K562 (cell line): ENCODE measurements around the gene TACR2. TPM values are rescaled to one million over a fixed set of nuclear protein-coding genes. Genes with fewer than 3 reads are reported as not detected.

Source experiments
- DIDO1 ChIP-seq: fragments of 450-650 bp; IDR thresholded peaks from 2 replicates; pipeline ENCODE4 v1.6.1; 2016; ENCODE audit warnings: low read depth, missing biosample characterization, missing genetic modification characterization
- ESRRA ChIP-seq: fragments of 450-650 bp; IDR thresholded peaks from 2 replicates; pipeline ENCODE4 v1.6.1; 2014; ENCODE audit warnings: low read depth, mild to moderate bottlenecking, moderate library complexity, borderline replicate concordance
- ESRRB ChIP-seq: fragments of 250-450 bp; sonication (Bioruptor Pico); IDR thresholded peaks from 2 replicates; pipeline ENCODE4 v1.5.0; 2020; ENCODE audit warnings: mild to moderate bottlenecking, moderate library complexity, borderline replicate concordance
- FOXA3 ChIP-seq, 2 experiments: fragments of 450-650 bp in 1 of 2; sonication (generic) in 1 of 2; formaldehyde crosslinking; IDR thresholded peaks in 1 of 2; conservative IDR thresholded peaks in 1 of 2; 2 replicates each; pipeline versions ENCODE4 v1.4.0 to v1.8.0; 2020 to 2022; ENCODE audit warnings: mild to moderate bottlenecking in 2 of 2, missing genetic modification reagents in 1 of 2
- HDAC1 ChIP-seq, 2 experiments: fragments of 450-650 bp; IDR thresholded peaks; 2 replicates each; pipeline ENCODE4 v1.6.1; 2016 to 2017; ENCODE audit warnings: inconsistent platforms in 1 of 2, mild to moderate bottlenecking in 1 of 2, moderate library complexity in 1 of 2
- HLTF ChIP-seq: fragments of 450-650 bp; IDR thresholded peaks from 2 replicates; pipeline ENCODE4 v1.6.1; 2016
- KLF1 ChIP-seq: fragments of 450-650 bp; IDR thresholded peaks from 2 replicates; pipeline ENCODE4 v1.6.1; 2016; ENCODE audit warnings: missing genetic modification characterization, missing compliant biosample characterization
- KLF16 ChIP-seq: IDR thresholded peaks from 2 replicates; pipeline ENCODE4 v1.6.1; 2016; ENCODE audit warnings: antibody characterized with exemption
- MED1 ChIP-seq: sonication (generic); formaldehyde crosslinking; IDR thresholded peaks from 2 replicates; pipeline ENCODE4 v1.8.1; 2023; ENCODE audit warnings: missing genetic modification reagents, borderline replicate concordance
- NCOA6 ChIP-seq: fragments of 450-650 bp; IDR thresholded peaks from 2 replicates; pipeline ENCODE4 v1.6.1; 2017; ENCODE audit warnings: mild to moderate bottlenecking
- NONO ChIP-seq, 2 experiments: fragments of 200-400 bp in 1 of 2; fragments of 450-650 bp in 1 of 2; formaldehyde crosslinking in 1 of 2; IDR thresholded peaks; 2 replicates each; pipeline ENCODE4 v1.6.1; 2017; ENCODE audit warnings: low read depth in 2 of 2, mild to moderate bottlenecking in 2 of 2, moderate library complexity in 2 of 2, low read length in 1 of 2
- NR4A1 ChIP-seq, 2 experiments: fragments of 250-450 bp in 1 of 2; fragments of 450-650 bp in 1 of 2; sonication (Bioruptor Pico) in 1 of 2; IDR thresholded peaks; 2 replicates each; pipeline versions ENCODE4 v1.4.0 to v1.6.1; 2016 to 2020; ENCODE audit warnings: mild to moderate bottlenecking in 2 of 2, missing compliant biosample characterization in 1 of 2, missing genetic modification characterization in 1 of 2, moderate library complexity in 1 of 2
- RNF2 ChIP-seq: sonication (generic); IDR thresholded peaks from 2 replicates; pipeline ENCODE4 v1.6.1; 2016
- SETDB1 ChIP-seq: IDR thresholded peaks from one replicate; pipeline ENCODE4 v1.6.1; 2012; ENCODE audit warnings: low read length, control low read depth, inconsistent platforms
- TFAM ChIP-seq: fragments of 250-450 bp; sonication (Bioruptor Pico); conservative IDR thresholded peaks from 2 replicates; pipeline ENCODE4 v1.5.0; 2021; ENCODE audit warnings: mild to moderate bottlenecking, moderate library complexity
- ZFP36 ChIP-seq: fragments of 150-350 bp; IDR thresholded peaks from 2 replicates; pipeline ENCODE4 v1.6.1; 2018; ENCODE audit warnings: low read length, low read depth; ENCODE audit not compliant: partially characterized antibody
- ZNF282 ChIP-seq: sonication (generic); formaldehyde crosslinking; IDR thresholded peaks from 2 replicates; pipeline ENCODE4 v1.8.1; 2023; ENCODE audit warnings: missing genetic modification reagents
- polyA plus RNA-seq, 8 experiments: library from polyadenylated mRNA; depleted of rRNA in 4 of 8; stranded (reverse) in 5 of 8; unstranded in 3 of 8; fragments of >200 nt; fragmentation: Nextera tagmentation in 2 of 8; fragmentation: Illumina TruSeq in 1 of 8; extraction: Ambion mirVana in 2 of 8; extraction: Trizol in 1 of 8; gene quantifications; 2 replicates each; pipeline versions ENCODE4 v1.2.1 to v1.2.3, GENCODE V29; 2011 to 2014; ENCODE audit warnings: inconsistent platforms in 1 of 8, missing spikeins in 1 of 8
- total RNA-seq, 7 experiments: library from RNA; depleted of rRNA in 6 of 7; stranded (reverse); fragments of >200 nt in 6 of 7; fragmentation: Illumina TruSeq in 2 of 7; extraction: Trizol in 2 of 7; gene quantifications; 2 replicates each; pipeline versions ENCODE4 v1.2.1 to v1.2.3, GENCODE V29; 2011 to 2021; ENCODE audit warnings: low replicate concordance in 1 of 7
- TF ChIP-seq, protein P1 (sequence below): fragments of 250-450 bp; sonication (Bioruptor Pico); IDR thresholded peaks from 2 replicates; pipeline ENCODE4 v1.5.0; 2021; ENCODE audit warnings: mild to moderate bottlenecking, moderate library complexity
- TF ChIP-seq, protein P2 (sequence below): fragments of 450-650 bp; formaldehyde crosslinking; IDR thresholded peaks from 2 replicates; pipeline ENCODE4 v1.4.0; 2022; ENCODE audit warnings: mild to moderate bottlenecking, moderate library complexity
- TF ChIP-seq, protein P3 (sequence below): fragments of 450-650 bp; IDR thresholded peaks from 2 replicates; pipeline ENCODE4 v1.6.1; 2016
- TF ChIP-seq, protein P4 (sequence below): sonication (generic); formaldehyde crosslinking; IDR thresholded peaks from 2 replicates; pipeline ENCODE4 v1.8.0; 2022; ENCODE audit warnings: mild to moderate bottlenecking, missing genetic modification reagents
- TF ChIP-seq, protein P5 (sequence below): fragments of 250-450 bp; sonication (Bioruptor Pico); IDR thresholded peaks from 2 replicates; pipeline ENCODE4 v1.8.0; 2021; ENCODE audit warnings: mild to moderate bottlenecking, moderate library complexity

The TACR2 gene
- total and polyA plus RNA-seq, 9 of the 15 experiments (the other 6 are each of a cell fraction or from before 2014, with no cell fraction given), result not detected

DNA sequence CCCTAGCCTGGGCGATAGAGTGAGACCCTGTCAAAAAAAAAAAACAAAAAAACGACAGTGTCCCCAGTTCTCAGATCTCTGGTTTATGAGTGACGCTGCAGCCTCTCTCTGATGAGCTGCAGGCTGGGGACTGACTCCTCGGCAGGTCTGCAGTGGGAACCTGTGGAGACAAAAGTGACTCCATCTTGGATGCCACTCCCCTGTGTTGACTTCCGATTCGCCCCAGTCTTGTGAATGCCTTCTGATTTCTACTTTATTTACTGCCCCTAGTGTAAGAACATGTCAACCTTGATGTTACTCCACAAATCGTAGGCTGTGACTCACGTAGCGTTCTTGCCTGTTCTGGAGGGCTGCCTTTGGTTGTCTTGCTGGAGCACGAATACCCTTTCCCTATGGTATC is 6.2 kb downstream of the TACR2 start (continued):
- TF ChIP-seq, protein P1, sequence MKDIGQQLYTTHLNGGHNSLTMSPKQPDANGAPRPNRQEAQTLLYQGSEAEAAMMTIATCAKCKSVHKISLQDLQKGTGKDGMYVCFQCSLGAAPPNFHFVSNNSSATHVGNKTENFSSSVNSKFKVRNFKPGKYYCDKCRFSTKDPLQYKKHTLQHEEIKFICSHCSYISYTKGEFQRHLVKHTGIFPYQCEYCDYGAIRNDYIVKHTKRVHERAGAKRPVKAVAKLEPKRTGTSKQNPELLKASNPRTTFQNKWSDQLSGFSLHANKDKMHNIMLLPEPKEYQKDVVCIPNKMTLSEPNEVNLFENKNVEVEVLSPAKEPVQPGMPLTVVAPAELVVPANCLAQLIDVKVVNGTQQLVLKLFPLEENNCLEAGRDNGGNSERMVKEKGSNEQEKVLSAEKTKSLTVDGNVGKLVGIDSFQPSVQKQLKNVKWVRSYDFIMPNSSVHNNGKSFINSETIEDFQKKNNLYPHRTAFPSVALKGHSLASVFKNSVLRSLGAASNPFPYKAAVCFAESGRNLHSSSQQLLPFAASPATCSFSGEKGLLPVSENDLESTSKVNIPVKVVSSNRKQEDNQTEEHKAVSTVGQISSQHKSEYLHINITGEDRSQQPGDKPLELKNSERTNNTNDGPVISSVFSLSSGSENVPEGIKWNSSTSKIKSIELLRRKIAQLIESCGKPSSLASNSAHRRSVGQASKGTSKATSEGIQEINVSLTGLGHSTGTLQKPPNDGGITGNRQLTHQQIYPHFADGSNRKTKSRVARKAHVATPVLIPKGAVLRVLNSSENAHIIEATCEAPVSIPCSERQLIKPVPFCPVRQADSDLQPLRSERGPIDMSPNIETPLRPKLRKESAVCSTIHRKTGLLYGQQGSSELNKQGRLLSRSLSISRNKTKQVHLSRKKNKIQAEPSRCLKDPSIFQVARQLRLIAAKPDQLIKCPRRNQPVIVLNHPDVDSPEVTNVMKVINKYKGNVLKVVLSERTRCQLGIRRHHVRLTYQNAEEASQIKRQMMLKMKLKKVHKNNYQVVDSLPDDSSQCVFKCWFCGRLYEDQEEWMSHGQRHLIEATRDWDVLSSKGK, result no peak
- TF ChIP-seq MED1, result no peak
- no peak for TF ChIP-seq NR4A1 (CRISPR knock-in tag; IDR thresholded peaks at IDR 0.05)
- peak; percentile 96 for TF ChIP-seq NR4A1 (tag; IDR thresholded peaks at IDR 0.05)
- TF ChIP-seq FOXA3 (CRISPR knock-in tag; conservative IDR thresholded peaks at IDR 0.05 in 1 of 2, IDR thresholded peaks at IDR 0.05 in 1 of 2), result no peak
- TF ChIP-seq HLTF, result no peak
- TF ChIP-seq, protein P2, sequence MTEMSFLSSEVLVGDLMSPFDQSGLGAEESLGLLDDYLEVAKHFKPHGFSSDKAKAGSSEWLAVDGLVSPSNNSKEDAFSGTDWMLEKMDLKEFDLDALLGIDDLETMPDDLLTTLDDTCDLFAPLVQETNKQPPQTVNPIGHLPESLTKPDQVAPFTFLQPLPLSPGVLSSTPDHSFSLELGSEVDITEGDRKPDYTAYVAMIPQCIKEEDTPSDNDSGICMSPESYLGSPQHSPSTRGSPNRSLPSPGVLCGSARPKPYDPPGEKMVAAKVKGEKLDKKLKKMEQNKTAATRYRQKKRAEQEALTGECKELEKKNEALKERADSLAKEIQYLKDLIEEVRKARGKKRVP (CRISPR knock-in tag), result peak; percentile 80
- TF ChIP-seq KLF16, result no peak
- peak; percentile 66; the same call in 1 of the 2 replicates for TF ChIP-seq DIDO1
- TF ChIP-seq ZFP36, result no peak
- no peak for TF ChIP-seq ESRRA
- TF ChIP-seq NCOA6, result no peak
- 0 out of 2 replicates have a peak, but pooled peaks have one; percentile 34 for TF ChIP-seq KLF1 (tag)
- TF ChIP-seq ZNF282, result no peak
- no peak for TF ChIP-seq TFAM (CRISPR knock-in tag)
- no peak for TF ChIP-seq SETDB1
- no peak for TF ChIP-seq NONO (IDR thresholded peaks at IDR 0.05; ENCODE audit: low read depth in 2 of 2, low read length in 1 of 2)
- TF ChIP-seq, protein P3, sequence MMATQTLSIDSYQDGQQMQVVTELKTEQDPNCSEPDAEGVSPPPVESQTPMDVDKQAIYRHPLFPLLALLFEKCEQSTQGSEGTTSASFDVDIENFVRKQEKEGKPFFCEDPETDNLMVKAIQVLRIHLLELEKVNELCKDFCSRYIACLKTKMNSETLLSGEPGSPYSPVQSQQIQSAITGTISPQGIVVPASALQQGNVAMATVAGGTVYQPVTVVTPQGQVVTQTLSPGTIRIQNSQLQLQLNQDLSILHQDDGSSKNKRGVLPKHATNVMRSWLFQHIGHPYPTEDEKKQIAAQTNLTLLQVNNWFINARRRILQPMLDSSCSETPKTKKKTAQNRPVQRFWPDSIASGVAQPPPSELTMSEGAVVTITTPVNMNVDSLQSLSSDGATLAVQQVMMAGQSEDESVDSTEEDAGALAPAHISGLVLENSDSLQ, result no peak
- TF ChIP-seq RNF2, result no peak
- TF ChIP-seq, protein P4, sequence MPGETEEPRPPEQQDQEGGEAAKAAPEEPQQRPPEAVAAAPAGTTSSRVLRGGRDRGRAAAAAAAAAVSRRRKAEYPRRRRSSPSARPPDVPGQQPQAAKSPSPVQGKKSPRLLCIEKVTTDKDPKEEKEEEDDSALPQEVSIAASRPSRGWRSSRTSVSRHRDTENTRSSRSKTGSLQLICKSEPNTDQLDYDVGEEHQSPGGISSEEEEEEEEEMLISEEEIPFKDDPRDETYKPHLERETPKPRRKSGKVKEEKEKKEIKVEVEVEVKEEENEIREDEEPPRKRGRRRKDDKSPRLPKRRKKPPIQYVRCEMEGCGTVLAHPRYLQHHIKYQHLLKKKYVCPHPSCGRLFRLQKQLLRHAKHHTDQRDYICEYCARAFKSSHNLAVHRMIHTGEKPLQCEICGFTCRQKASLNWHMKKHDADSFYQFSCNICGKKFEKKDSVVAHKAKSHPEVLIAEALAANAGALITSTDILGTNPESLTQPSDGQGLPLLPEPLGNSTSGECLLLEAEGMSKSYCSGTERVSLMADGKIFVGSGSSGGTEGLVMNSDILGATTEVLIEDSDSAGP (CRISPR knock-in tag), result no peak
- TF ChIP-seq HDAC1 (IDR thresholded peaks at IDR 0.05), result no peak
- TF ChIP-seq ESRRB (CRISPR knock-in tag), result no peak
- TF ChIP-seq, protein P5, sequence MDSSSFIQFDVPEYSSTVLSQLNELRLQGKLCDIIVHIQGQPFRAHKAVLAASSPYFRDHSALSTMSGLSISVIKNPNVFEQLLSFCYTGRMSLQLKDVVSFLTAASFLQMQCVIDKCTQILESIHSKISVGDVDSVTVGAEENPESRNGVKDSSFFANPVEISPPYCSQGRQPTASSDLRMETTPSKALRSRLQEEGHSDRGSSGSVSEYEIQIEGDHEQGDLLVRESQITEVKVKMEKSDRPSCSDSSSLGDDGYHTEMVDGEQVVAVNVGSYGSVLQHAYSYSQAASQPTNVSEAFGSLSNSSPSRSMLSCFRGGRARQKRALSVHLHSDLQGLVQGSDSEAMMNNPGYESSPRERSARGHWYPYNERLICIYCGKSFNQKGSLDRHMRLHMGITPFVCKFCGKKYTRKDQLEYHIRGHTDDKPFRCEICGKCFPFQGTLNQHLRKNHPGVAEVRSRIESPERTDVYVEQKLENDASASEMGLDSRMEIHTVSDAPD, result no peak
